Stimulated activated CD4-positive, alpha-beta T cell treated with anti-CD3 and anti-CD28 coated beads, Interleukin-15, amount 100 ng/mL, for 1 hour (primary cell): ENCODE measurements around the gene ZNF835.
"Not testable (repeated sequence)": the region's sequence is repeated elsewhere in the genome, so short reads cannot be mapped to it uniquely, and the experiment has no call there.

Experiments used
- DNase-seq, 2 donors: peaks; one replicate each; pipeline ENCODE4 v3.0.0-alpha.2; 2020; ENCODE audit warnings: low read depth in 1 of 2, low spot score in 1 of 2

ZNF835 gene

DNA sequence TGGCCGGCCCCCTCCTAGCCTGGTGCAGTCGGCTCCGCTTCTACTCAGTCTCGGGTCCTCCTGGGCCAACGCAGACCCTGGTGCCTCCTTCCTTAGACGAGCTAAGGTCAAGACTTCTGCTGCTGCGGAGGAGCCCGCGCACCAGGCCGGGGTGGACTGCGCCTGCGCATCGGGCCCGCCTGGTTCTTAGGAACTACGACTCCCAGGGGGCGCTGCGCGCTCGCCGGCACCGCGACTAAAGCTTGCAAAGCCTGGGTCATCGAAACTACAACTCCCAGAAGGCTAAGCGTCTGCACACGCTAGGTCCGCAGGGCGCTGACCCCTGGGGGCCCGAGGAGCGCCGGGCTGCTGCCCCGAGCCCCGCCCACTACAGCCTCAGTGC is at the start of gene ZNF835:
Gene ZNF835, minus strand, starts transcription at position 145 of the 382 bp plus-strand sequence. CDS start 6,559 bp downstream, outside the sequence.
- DNase-seq: peak; percentile 54 to 80

GRCh38 chr19:56720281-56720680 is 48.7 kb upstream of the ZNF835 start:
- DNase-seq: no peak

DNA sequence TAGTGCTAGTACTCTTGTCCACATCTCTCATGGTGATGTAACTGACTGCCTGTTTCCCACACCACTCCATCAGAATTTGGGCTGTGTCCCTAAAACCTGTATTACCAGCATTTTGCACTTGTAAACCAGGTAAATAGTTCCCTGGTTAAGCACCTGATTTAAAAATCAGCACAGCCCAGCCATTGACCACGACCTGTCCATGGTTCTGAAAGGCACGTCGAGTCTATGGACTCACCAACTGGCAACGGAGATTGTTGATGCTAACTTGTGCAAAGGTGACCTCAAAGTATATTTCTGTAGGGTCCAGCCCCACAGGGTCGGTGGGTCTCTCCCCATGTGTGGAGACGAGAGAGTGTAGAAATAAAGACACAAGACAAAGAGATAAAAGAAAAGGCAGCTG is 46.7 kb upstream of the ZNF835 start:
- DNase-seq: no peak

GRCh38 chr19:56712611-56713276 is 41.2 kb upstream of the ZNF835 start:
- DNase-seq: no peak

GRCh38 chr19:56710437-56710836 is 38.9 kb upstream of the ZNF835 start:
- no peak for DNase-seq

DNA sequence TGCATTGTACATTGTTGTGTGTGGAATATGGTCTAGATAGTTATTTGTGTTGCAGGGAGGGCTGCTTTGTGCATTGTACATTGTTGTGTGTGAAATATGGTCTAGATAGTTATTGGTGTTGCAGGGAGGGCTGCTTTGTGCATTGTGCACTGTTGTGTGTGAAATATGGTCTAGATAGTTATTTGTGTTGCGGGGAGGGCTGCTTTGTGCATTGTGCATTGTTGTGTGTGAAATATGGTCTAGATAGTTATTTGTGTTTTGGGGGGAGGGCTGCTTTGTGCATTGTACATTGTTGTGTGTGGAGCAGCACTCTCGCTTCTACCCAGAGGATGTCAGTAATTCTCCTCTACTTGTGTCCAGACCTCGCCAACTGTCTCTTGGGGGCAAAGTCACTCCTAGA is 36.3 kb upstream of the ZNF835 start:
- no peak for DNase-seq

- no peak for DNase-seq
These were observed 34.4 kb upstream of the ZNF835 start for GRCh38 chr19:56705939-56706338.

DNA sequence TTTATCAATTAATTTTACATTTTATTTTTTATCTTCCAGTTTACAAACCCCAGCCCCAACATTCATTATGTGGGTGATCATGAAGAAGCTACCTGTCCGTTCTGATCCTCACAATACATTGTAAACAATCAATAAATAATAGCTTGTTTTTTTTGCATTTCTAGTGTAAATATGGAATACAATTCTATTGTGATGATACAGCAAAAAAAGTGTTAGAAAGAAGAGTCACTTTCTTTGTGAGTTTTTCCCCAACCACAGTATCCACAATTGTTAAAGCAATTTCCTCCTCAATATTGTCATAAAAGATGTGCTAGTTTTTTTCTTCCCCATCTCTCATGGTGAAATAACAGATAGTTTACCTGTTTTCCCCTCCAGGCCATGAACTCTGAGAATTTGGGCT is 30.3 kb upstream of the ZNF835 start:
- DNase-seq: no peak

DNA sequence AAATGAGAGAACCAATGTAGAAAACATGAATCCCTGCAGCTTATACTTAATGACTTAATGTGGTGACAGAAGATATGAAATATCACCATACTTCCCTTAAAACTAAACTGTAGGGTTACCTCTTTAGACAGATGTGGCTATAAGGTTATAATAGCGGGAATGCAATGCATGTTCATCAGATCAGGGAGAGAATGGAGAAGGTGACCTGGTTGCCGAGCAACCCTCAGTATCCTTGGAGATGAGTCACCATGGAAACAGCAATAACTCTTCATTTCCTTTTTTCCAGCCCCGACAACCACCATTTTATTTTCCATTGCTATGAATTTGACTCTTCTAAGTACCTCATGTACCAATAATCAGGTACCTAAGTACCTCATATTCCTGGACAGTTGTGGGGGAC is 28.0 kb upstream of the ZNF835 start:
- no peak for DNase-seq

DNA sequence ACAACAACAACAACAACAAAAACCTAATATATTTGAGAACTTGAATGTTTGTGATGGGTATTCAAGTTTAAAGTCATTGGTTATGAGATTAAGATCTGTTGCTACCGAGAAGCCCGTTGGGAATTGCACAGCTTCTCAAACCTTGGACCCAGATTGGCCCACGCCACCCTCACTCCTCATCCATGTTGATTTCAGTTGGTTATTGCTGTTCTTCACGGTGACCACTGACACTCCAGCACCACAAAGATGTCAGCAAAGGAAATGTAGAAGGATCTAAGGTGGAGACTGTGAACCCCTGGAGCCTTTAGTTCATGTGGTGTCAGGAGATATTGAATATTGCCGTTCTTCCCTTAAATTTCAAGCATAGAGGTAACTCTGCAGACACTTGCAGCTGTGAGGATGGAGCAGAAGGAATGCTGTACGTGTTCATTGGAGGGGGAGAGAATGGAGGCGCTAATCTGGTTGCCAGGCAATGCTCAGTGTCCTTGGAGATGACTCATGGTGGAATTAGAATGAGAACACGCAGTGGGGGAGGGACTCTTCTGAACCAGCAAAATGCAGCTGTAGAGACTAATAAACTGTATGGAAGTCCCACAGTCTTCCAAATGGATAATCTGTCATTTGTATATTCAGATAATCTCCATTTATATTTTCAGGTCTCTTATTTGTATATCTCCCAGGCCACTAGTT is 20.8 kb upstream of the ZNF835 start:
- DNase-seq: no peak

GRCh38 chr19:56690670-56691069 is 19.1 kb upstream of the ZNF835 start:
- no peak for DNase-seq

GRCh38 chr19:56689198-56689597 is 17.6 kb upstream of the ZNF835 start:
- no peak for DNase-seq

DNA sequence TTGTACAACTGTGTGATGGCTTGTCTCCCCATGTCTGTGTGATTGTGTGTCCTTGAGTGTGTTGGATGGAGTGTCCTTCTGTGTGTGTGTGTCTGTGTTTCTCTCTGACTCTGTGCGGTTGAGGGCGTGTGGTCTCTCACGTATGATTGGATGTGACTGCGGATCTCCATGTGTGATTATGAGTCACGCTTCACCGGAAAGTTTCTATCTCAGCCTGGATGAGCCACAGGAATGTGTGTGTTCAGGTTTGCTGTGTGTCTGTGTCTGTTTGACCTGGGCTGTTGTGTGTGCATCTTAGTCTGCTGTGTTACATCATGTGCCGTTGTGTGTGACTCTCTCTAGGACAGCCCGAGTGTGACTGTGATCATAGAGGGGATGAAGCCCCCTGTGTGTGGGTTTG is 15.5 kb upstream of the ZNF835 start:
- DNase-seq: no peak

- no peak for DNase-seq
These were observed 11.6 kb upstream of the ZNF835 start for GRCh38 chr19:56683116-56683515.

- DNase-seq: no peak
These were observed 10.1 kb upstream of the ZNF835 start for GRCh38 chr19:56681702-56682101.

- DNase-seq: no peak
These were observed 6.6 kb upstream of the ZNF835 start for GRCh38 chr19:56678205-56678604.

DNA sequence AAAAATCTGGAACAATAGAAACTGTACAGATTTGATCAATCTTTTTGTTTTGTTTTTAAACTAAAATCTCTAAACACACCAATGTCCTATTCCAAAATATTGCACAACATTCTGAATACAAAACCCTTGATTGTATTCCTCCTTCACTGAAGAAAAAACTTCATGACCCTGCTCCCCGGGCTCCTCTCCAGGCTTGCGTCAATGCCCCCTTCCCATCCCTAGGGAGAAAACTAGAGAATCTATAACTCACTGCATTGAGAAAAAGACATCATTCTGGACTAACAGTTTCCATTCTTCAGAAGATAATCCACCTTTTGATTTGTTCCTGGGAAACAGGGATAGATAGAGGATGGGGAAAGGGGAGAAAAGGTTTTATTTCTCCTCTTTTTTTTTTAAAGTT is 1.1 kb upstream of the ZNF835 start:
- not testable (repeated sequence) for DNase-seq

- no peak for DNase-seq
These were observed 470 bp downstream of the ZNF835 start for GRCh38 chr19:56670961-56671612.

GRCh38 chr19:56670401-56670960 is 1.1 kb downstream of the ZNF835 start:
- DNase-seq: no peak

DNA sequence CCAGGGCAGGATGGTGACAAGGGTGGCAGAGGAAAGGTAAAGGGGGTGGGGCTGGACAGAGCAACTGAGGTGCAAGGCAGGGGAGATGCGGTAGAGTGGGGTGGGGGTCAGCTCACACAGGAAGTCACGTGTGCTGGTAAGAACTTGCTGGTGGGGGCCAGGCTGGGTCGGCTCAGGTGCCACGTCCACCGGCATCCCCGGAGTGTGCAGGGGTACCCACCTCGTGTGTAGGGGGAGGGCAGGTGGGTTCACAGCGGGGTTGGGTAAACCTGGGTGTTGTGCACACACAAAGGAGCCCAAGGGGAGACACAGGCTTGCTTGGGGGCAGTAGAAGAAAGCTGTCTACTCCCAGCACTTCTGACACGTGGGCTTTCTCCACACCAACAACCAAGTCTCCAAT is 2.9 kb downstream of the ZNF835 start:
- DNase-seq: no peak

- DNase-seq: no peak
These were observed 4.2 kb downstream of the ZNF835 start for GRCh38 chr19:56667311-56667870.

GRCh38 chr19:56664511-56664910 is 7.0 kb downstream of the ZNF835 start:
- DNase-seq: no peak
